Stimulated activated CD4-positive, alpha-beta T cell treated with anti-CD3 and anti-CD28 coated beads, Interleukin-15, amount 100 ng/mL, for 1 hour (primary cell): Measurements from ENCODE around the gene NXN.
"Not testable (repeated sequence)": the region's sequence is repeated elsewhere in the genome, so short reads cannot be mapped to it uniquely, and the experiment has no call there.

Experiments
- DNase-seq, 2 donors: peaks; one replicate each; pipeline ENCODE4 v3.0.0-alpha.2; 2020; ENCODE audit warnings: low read depth in 1 of 2, low spot score in 1 of 2

The NXN gene

DNA sequence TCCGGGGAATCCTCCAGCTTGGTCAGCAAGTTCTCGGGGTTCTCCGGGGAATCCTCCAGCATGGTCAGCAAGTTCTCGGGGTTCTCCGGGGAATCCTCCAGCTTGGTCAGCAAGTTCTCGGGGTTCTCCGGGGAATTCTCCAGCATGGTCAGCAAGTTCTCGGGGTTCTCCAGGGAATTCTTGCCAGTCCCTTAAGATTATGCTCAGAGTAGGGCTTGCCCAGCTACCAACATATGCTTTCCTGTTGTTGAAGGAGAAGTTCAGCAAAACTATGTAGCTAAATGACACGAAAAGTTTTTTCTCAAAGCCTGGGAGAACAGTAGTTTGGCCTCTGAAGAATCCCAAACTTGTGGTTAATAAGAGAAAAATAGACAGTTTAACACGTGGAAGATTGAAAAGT lies 112.3 kb downstream of the NXN start:
- not testable (repeated sequence) for DNase-seq

DNA sequence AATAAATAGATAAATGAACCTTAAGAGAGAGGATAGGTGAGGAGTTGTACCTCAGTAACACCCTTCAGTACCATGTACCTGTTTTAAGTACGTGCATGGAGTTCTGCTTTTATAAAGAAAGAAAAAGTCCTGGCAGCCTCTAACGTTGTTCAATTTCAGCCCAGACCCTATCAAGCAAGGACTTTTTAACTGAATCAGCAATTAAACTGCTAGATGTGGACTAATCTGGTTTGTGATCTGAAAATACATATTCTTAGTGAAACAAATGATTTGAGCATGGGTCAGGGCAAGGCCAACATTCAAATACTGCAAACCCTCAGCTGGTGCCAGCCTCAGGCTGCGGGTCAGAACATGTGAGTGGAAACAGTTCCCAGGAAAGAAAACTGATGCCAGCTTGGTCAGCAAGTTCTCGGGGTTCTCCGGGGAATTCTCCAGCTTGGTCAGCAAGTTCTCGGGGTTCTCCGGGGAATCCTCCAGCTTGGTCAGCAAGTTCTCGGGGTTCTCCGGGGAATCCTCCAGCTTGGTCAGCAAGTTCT lies 112.9 kb downstream of the NXN start:
- no peak for DNase-seq

DNA sequence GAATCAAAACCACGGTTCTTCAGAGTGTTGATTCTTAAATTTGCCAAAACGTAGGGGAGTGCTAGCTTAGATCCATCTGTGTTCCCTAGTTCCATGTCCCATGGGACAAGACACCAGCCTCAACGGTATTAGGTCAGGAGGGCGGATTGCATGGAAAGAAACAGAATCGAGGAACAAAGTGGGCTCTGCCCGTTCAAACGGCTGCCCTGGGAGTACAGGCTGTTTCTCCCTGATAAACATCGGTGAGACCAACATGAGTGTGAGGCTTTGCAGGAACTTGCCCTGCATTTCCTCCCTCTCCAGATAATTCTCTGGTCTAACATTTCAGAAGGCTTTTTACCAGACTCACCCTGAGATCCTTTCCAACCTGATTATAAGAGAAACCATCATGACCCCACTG lies 115.3 kb downstream of the NXN start:
- DNase-seq, result no peak

GRCh38 chr17:863880-864279 lies 115.7 kb downstream of the NXN start:
- DNase-seq, result no peak

GRCh38 chr17:862582-862981 lies 117.0 kb downstream of the NXN start:
- no peak for DNase-seq

GRCh38 chr17:861364-861763 lies 118.2 kb downstream of the NXN start:
- no peak for DNase-seq

- DNase-seq, result no peak
Observed at GRCh38 chr17:860805-861204, 118.8 kb downstream of the NXN start.

GRCh38 chr17:859824-860195 lies 119.8 kb downstream of the NXN start:
- no peak for DNase-seq

- DNase-seq, result no peak
Observed at GRCh38 chr17:859061-859823, 120.3 kb downstream of the NXN start.

- DNase-seq, result no peak
Observed at GRCh38 chr17:856149-856548, 123.4 kb downstream of the NXN start.

DNA sequence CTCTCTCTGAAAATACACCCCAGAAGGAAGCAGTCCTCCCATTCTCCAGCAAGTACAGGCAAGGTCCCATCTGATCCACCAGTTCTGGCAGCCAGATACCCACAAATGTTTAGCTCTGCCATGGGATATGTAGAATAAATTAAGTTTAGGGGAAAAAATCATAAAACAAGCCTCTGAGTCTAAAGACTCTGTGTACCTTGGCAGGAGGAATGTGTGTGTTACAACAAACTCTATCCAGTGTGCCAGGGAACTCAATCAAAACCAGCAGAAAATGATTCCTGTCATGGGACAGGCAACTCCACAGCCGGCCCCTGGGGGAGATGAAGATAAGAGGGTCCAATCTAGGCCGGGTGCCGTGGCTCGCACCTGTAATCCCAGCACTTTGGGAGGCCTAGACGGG lies 124.0 kb downstream of the NXN start:
- no peak for DNase-seq

- DNase-seq, result not testable (repeated sequence)
Observed at GRCh38 chr17:852850-853249, 126.7 kb downstream of the NXN start.

- no peak for DNase-seq
Observed at GRCh38 chr17:852349-852748, 127.2 kb downstream of the NXN start.

DNA sequence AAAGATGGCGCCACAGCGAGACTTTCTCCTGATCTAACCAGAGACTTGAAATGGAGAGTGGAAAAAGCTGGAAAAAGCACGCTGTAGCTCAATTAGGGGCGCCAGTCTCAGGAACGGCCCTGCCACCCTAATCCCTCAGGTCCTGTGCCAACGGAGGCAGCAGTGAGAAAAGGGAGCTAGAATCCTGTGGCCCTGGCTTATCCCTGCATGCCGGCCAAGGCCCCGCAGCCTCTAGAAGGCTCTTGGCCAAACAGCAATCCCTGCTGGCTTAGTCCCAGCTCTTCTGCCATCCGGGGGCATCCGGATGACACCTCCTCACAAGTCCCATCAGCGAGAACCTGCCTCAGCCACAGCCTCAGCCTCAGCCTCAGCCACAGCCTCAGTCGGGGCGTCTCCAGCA lies 127.7 kb downstream of the NXN start:
- no peak for DNase-seq

DNA sequence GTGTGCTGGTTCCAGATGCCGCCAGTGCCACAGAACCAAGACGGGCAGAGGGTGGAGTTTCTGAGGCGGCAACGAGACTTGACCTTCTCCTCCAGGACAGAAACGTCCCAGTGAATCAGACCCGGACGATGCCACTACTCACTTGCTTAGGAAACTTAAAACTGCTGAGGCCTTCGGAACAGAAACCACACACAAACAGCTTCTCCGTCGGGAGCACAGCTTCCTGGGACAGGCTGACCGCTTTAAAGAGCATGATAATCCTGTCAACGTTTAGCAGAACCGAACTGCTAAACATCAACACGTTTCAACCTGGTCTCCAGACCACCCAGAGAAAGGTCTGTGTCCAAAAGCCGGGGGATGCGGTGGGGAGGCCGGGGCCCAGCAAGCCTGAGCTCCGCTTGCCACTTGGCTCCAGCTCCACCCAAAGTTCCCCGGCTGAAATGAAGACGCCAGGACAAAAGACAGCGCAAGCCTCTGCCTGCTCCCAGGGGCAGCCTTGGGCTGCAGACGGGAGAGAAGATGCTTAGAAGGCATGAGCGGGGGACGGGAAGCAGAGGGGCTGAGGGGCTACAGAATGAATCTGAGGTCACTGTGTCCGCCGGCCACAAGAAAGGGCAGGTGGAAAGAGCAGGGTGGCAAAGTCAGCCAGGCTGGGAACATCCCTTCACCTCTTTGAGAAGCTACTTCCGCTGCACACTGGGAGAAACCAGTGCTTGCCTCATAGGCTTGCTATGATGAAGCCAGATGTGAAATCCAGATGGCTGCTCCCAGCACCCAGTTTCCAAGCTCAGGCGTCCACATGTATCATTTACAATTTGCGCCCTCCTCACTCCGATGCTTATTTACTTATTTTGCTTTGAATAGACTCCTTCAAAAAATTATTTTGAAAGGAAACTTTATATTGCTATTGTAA lies 128.5 kb downstream of the NXN start:
- DNase-seq, result no peak

- no peak for DNase-seq
Observed at GRCh38 chr17:850086-850850, 129.3 kb downstream of the NXN start.

DNA sequence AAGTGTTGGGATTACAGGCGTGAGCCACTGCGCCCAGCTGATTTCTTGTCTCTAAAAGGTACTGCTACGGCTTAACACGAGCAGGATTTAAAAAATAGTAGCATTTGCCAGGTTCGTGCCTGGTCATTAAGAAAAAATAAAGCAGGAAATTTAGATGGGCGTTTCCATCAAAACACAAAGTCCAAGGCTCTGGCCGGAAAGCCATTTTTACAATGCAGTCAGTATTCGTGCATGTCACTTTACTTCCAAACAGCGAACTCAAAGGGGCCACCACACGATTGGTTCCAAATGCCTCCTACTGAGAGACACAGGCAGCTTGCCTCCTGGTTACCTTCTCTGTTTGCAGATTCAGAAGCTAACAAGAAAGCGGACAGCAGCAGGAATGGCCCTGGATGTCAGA lies 131.2 kb downstream of the NXN start:
- no peak for DNase-seq

DNA sequence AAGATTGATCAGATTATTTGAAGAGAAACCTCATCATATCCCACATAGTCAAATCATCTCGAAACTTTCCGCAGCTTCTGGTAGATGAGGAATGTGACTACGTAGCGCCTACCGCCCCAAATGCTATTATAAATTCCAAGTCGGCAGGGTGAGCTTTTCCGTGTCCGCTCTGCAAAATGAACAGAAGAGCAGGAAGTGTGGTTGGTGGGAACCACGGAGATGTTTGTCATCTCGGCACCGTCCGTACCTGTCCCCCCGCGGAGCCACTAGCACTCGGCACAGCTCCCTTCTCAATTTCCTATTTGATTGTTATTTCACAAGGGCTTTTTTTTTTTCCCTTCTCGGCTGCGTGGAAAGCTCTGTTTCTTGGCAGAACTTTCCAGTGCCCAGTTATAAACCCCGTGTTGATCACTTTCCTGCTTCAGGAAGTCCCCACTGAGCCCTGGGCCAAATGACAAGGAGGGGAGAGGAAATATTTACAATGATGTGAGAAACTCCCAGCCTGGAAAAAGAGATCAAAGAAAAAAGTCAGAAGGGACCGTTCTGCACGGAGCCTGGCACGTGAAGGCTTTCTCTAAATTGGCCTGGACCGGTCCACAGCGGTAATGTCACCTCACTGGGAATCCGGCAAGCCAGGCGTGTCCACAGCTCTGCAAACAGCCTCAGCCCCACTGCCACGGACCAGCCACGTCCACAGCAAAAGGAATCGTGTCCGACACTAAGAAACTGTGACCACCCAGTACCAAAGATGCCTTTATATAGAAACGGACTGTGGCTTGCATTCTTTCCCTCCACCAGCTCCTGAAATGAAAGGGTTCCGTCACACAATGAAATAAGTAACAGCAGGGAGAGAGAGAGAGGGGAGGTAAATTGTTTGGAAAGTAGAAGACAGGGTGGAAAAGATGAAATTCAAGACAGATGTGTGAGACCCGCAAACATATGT lies 132.4 kb downstream of the NXN start:
- no peak for DNase-seq

- DNase-seq, result no peak
Observed at GRCh38 chr17:841313-841712, 138.3 kb downstream of the NXN start.

- no peak for DNase-seq
Observed at GRCh38 chr17:838486-838885, 141.1 kb downstream of the NXN start.
